Coronary artery (tissue), 2 donors: ENCODE measurements around the gene LURAP1L.
"Not testable (repeated sequence)": the region's sequence is repeated elsewhere in the genome, so short reads cannot be mapped to it uniquely, and the experiment has no call there.

Experiments
- DNase-seq: peaks from one replicate; pipeline ENCODE4 v3.0.0-alpha.2; 2017; ENCODE audit warnings: low spot score
- H3K27ac ChIP-seq, 2 donors: fragments of 200-600 bp; sonication (generic); one replicate each; pipeline ENCODE4 v1.5.1; 2016 to 2019
- H3K4me3 ChIP-seq: fragments of 200-600 bp; sonication (generic); 2 replicates; pipeline ENCODE4 v1.5.1; 2016; ENCODE audit warnings: mild to moderate bottlenecking, moderate library complexity
- CTCF ChIP-seq: fragments of 200-600 bp; sonication (generic); IDR thresholded peaks from one replicate; pipeline ENCODE4 v1.5.1; 2019; ENCODE audit warnings: antibody characterized with exemption

Gene LURAP1L

GRCh38 chr9:12855066-12855465 lies 80.2 kb downstream of the LURAP1L start:
- Histone ChIP-seq H3K4me3 (no peak overlapping the region), H3K27ac (no peak overlapping the region)
- DNase-seq = no peak
- no peak for TF ChIP-seq CTCF

- no peak for DNase-seq
- TF ChIP-seq CTCF = no peak
- Histone ChIP-seq H3K4me3 (no peak overlapping the region), H3K27ac (no peak overlapping the region)
Measured at GRCh38 chr9:12856603-12857002, 81.8 kb downstream of the LURAP1L start.

GRCh38 chr9:12859704-12860251 lies 85.0 kb downstream of the LURAP1L start:
- DNase-seq = no peak
- no peak for TF ChIP-seq CTCF
- Histone ChIP-seq H3K4me3 (no peak overlapping the region), H3K27ac (no peak overlapping the region)

- TF ChIP-seq CTCF = no peak
- no peak overlapping the region for H3K27ac ChIP-seq
- DNase-seq = no peak
- H3K4me3 ChIP-seq = no peak overlapping the region
Measured at GRCh38 chr9:12860998-12861397, 86.2 kb downstream of the LURAP1L start.

- Histone ChIP-seq H3K4me3 (no peak overlapping the region), H3K27ac (no peak overlapping the region)
- no peak for TF ChIP-seq CTCF
- no peak for DNase-seq
Measured at GRCh38 chr9:12862611-12863410, 88.0 kb downstream of the LURAP1L start.

- no peak overlapping the region for H3K4me3 ChIP-seq
- no peak for DNase-seq
- H3K27ac ChIP-seq = no peak overlapping the region
- no peak for TF ChIP-seq CTCF
Measured at GRCh38 chr9:12863618-12864017, 88.8 kb downstream of the LURAP1L start.

GRCh38 chr9:12865380-12865779 lies 90.6 kb downstream of the LURAP1L start:
- not testable (repeated sequence) for H3K27ac ChIP-seq, H3K4me3 ChIP-seq, DNase-seq
